ACC112 (cell line): Measurements from ENCODE around the gene ARHGEF25.

ENCODE experiments used
- H2AFZ ChIP-seq: fragments of 200-600 bp; sonication (generic); one replicate; pipeline ENCODE4 v1.6.0; 2017; ENCODE audit warnings: antibody characterized with exemption, low read length; ENCODE audit not compliant: unreplicated experiment
- H3K27ac ChIP-seq: fragments of 200-600 bp; sonication (generic); 2 replicates; pipeline ENCODE4 v1.5.1; 2014; ENCODE audit warnings: low read depth, mild to moderate bottlenecking, antibody characterized with exemption, low read length, moderate library complexity
- H3K27me3 ChIP-seq: fragments of 200-600 bp; sonication (generic); 2 replicates; pipeline ENCODE4 v1.6.1; 2014; ENCODE audit warnings: mild to moderate bottlenecking, antibody characterized with exemption, low read length, moderate library complexity, mixed read lengths; ENCODE audit not compliant: insufficient read depth
- H3K36me3 ChIP-seq: fragments of 200-600 bp; sonication (generic); 2 replicates; pipeline ENCODE4 v1.6.1; 2016; ENCODE audit warnings: mild to moderate bottlenecking, antibody characterized with exemption, low read length, moderate library complexity, mixed read lengths; ENCODE audit not compliant: insufficient read depth
- H3K4me1 ChIP-seq: fragments of 200-600 bp; sonication (generic); one replicate; pipeline ENCODE4 v1.6.1; 2016; ENCODE audit warnings: low read length, mixed read lengths; ENCODE audit not compliant: insufficient read depth, unreplicated experiment, control insufficient read depth
- H3K4me3 ChIP-seq: fragments of 200-600 bp; sonication (generic); 2 replicates; pipeline ENCODE4 v1.5.1; 2014; ENCODE audit warnings: mild to moderate bottlenecking, low read depth, low read length
- H3K79me2 ChIP-seq: fragments of 200-600 bp; sonication (generic); one replicate; pipeline ENCODE4 v1.6.0; 2016; ENCODE audit warnings: low read length; ENCODE audit not compliant: control insufficient read depth, unreplicated experiment, insufficient read depth

The ARHGEF25 gene

GRCh38 chr12:57603324-57603723, 7.9 kb upstream of the ARHGEF25 start:
- H2AFZ ChIP-seq, result no peak overlapping the region
- H3K4me3 ChIP-seq, result no peak overlapping the region
- no peaks in the 10 kb centered on the region for H3K27me3 ChIP-seq
- H3K36me3 ChIP-seq, result peaks cover 9% of the 10 kb centered on the region; the same call in 1 of the 2 replicates
- H3K27ac ChIP-seq, result no peak overlapping the region
- no peaks in the 10 kb centered on the region for H3K79me2 ChIP-seq
- H3K4me1 ChIP-seq, result peaks cover 17% of the 10 kb centered on the region

GRCh38 chr12:57603815-57604453, 7.3 kb upstream of the ARHGEF25 start:
- Histone ChIP-seq H2AFZ (peak overlapping the region; percentile 98), H3K27ac (peak overlapping the region; percentile 37; the same call in 1 of the 2 replicates), H3K27me3 (no peaks in the 10 kb centered on the region), H3K36me3 (peaks cover 5% of the 10 kb centered on the region; the same call in 1 of the 2 replicates), H3K79me2 (no peaks in the 10 kb centered on the region), H3K4me1 (peaks cover 17% of the 10 kb centered on the region), H3K4me3 (peak overlapping the region; percentile 81)

GRCh38 chr12:57604454-57604991, 6.7 kb upstream of the ARHGEF25 start, which contains the start of gene DTX3:
Gene DTX3, plus strand, starts transcription at chr12:57604824. Its CDS starts 1,694 bp downstream, at chr12:57606518.
- H3K27ac ChIP-seq, result peak within 1 kb of the TSS; percentile 37; the same call in 1 of the 2 replicates
- no peaks in the 10 kb centered on the region for H3K27me3 ChIP-seq
- peak within 1 kb of the TSS; percentile 81 for H3K4me3 ChIP-seq

GRCh38 chr12:57604992-57605810, 6.0 kb upstream of the ARHGEF25 start:
- H3K4me3 ChIP-seq, result peak overlapping the region; percentile 81
- no peak overlapping the region for H2AFZ ChIP-seq
- peaks cover 17% of the 10 kb centered on the region for H3K4me1 ChIP-seq
- no peaks in the 10 kb centered on the region for H3K36me3 ChIP-seq
- peak overlapping the region; percentile 25; the same call in 1 of the 2 replicates for H3K27ac ChIP-seq
- H3K79me2 ChIP-seq, result no peaks in the 10 kb centered on the region
- H3K27me3 ChIP-seq, result no peaks in the 10 kb centered on the region

More at GRCh38 chr12:57604454-57604991, 6.7 kb upstream of the ARHGEF25 start, which contains the start of gene DTX3:
- Histone ChIP-seq H3K36me3 (no peaks in the 10 kb centered on the region), H3K79me2 (no peaks in the 10 kb centered on the region), H3K4me1 (peaks cover 17% of the 10 kb centered on the region), H2AFZ (peak within 1 kb of the TSS; percentile 98)

- Histone ChIP-seq H3K27ac (no peak overlapping the region), H3K4me3 (peak overlapping the region; percentile 81), H3K4me1 (peaks cover 22% of the 10 kb centered on the region), H3K27me3 (no peaks in the 10 kb centered on the region), H2AFZ (no peak overlapping the region), H3K36me3 (no peaks in the 10 kb centered on the region), H3K79me2 (no peaks in the 10 kb centered on the region)
These were observed 5.4 kb upstream of the ARHGEF25 start for GRCh38 chr12:57605811-57606311.

GRCh38 chr12:57606399-57606798, 4.8 kb upstream of the ARHGEF25 start:
- Histone ChIP-seq H3K4me3 (no peak overlapping the region), H3K27me3 (no peaks in the 10 kb centered on the region), H2AFZ (no peak overlapping the region), H3K4me1 (peaks cover 22% of the 10 kb centered on the region), H3K27ac (no peak overlapping the region), H3K79me2 (no peaks in the 10 kb centered on the region), H3K36me3 (no peaks in the 10 kb centered on the region)

- Histone ChIP-seq H2AFZ (no peak overlapping the region), H3K27ac (no peak overlapping the region), H3K4me1 (peaks cover 22% of the 10 kb centered on the region), H3K4me3 (no peak overlapping the region), H3K36me3 (no peaks in the 10 kb centered on the region), H3K27me3 (no peaks in the 10 kb centered on the region), H3K79me2 (no peaks in the 10 kb centered on the region)
These were observed 4.4 kb upstream of the ARHGEF25 start for GRCh38 chr12:57606821-57607220.

GRCh38 chr12:57607958-57608663, 3.1 kb upstream of the ARHGEF25 start:
- H3K36me3 ChIP-seq, result no peaks in the 10 kb centered on the region
- no peak overlapping the region for H3K4me3 ChIP-seq
- H3K27ac ChIP-seq, result no peak overlapping the region
- peaks cover 26% of the 10 kb centered on the region for H3K4me1 ChIP-seq
- no peaks in the 10 kb centered on the region for H3K79me2 ChIP-seq
- H2AFZ ChIP-seq, result no peak overlapping the region
- H3K27me3 ChIP-seq, result no peaks in the 10 kb centered on the region

- Histone ChIP-seq H3K4me1 (peaks cover 17% of the 10 kb centered on the region), H3K4me3 (no peak overlapping the region), H3K79me2 (no peaks in the 10 kb centered on the region), H3K27ac (no peak overlapping the region), H3K27me3 (no peaks in the 10 kb centered on the region), H2AFZ (no peak overlapping the region), H3K36me3 (0 out of 2 replicates have a peak, but pooled peaks cover 4% of the 10 kb centered on the region)
These were observed 2.0 kb upstream of the ARHGEF25 start for GRCh38 chr12:57609101-57609780.
